HG03196 (cell line): ENCODE results near the gene THAP11.

ENCODE experiments used
- ATAC-seq: cut with Tn5 transposase; IDR thresholded peaks from one replicate; pipeline ENCODE4 v1.9.1; 2021; ENCODE audit not compliant: unreplicated experiment

The THAP11 gene

GRCh38 chr16:67841816-67842508 is at the start of gene THAP11:
TSS of gene THAP11 (plus strand) at chr16:67842320. CDS start at chr16:67842555, 235 bp downstream.
- peak; percentile 45 for ATAC-seq

- ATAC-seq = no peak
These were observed 45.9 kb upstream of the THAP11 start for GRCh38 chr16:67796099-67796718.

DNA sequence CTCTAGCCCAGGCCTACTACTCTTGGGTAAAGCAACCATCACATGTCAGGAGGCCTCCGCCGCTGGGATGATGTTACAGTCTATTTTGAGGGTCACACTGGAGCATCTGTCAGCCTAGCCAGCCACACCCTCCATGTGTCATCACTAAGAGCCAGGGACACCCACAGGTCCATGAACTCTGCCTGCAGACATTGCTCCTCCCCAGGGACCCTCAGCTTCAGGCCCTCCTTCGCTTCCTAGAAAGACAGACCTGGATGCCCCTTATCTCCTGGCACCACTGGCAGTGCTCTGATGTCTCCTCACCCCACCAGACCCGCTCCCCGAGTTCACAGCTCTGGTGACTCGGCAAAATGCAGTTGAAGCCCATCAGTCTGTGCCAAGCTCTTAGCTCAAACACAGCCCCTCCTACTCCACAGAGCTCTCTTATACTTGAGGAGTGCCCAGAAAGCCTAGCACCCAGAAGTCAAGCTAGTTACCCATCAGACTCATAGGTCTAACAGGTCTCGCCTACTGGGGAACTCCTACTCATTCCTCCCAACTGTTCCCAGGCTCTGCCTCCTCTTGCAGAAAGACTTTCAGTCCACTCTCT is 41.7 kb upstream of the THAP11 start:
- no peak for ATAC-seq

DNA sequence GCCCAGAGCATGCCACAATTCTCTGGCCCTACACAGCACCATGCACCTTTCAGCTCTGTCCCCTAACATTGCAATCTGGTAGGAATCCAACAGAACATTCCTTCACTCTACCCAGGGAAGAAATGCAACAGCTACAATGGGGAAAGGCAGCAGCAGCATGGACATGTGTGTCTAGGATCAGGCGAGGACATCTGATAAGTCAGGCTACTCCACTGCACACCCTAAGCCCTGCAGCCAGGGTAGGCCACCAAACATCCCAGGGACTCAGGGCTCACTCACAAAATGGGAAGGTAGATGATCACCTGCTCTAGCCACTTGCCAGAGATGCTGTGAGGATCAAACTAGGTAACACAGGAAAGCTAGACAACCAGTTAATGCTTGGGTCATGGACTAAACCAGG is 40.9 kb upstream of the THAP11 start:
- ATAC-seq = no peak

DNA sequence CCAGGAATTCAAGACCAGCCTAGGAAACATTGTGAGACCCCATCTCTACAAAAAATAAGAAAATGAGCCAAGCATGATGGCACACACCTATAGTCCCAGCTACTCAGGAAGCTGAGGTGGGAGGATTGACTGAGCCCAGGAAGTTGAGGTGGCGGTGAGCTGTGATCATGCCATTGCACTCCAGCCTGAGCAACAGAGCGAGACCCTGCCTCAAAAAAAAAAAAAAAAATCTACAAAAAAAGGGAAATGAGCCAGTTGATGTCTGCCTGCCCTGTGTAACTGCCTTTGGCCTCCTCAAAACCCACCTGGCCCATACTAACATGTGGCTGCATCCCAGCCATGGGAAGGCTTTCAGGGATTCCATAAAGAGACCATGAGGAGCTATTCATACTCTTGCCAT is 40.2 kb upstream of the THAP11 start:
- no peak for ATAC-seq

GRCh38 chr16:67803894-67804293 is 38.2 kb upstream of the THAP11 start:
- no peak for ATAC-seq

GRCh38 chr16:67804853-67805542 is 37.1 kb upstream of the THAP11 start:
- ATAC-seq = no peak

DNA sequence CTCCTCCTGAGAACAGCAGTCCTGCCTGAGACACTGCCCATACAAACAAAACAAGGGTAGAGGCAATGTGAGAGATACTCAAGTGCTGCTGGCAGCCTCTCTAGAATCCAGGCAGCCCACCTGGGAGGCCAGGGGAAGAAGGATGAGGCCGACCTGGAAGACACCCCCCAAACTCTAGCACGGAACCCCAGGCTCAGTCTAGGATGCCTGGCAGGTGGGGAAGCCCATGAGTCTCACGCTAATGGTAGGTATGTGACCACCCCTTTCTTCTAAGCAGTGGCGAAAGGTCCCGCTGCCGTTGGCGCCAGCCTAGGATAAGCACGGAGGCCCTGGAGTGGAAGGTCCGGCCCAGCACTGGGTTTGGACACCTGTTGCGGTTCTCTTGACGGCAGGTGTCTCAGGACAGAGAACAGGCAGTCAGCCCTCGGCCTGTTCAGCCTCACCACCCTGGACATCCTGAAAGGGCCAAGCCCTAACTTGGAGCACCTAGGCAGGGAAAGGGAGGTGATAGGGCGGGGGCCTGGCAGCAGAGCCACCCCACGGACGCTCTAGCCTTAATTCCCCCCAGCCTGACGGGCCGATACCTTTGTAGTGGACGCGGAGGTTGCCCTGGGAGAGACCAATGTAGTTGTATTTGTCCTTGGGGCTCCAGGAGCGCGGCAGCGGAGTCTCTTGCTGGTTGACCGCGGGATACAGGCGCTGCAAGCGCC is 36.2 kb upstream of the THAP11 start:
- peak; percentile 1 for ATAC-seq

- ATAC-seq = peak; percentile 88
These were observed 35.5 kb upstream of the THAP11 start, which contains the start of the genes RANBP10 and TSNAXIP1 for GRCh38 chr16:67806428-67807147. TSS of gene RANBP10 (minus strand) at chr16:67806560. CDS start at chr16:67806536, 24 bp downstream. TSS of gene TSNAXIP1 (plus strand) at chr16:67806889. CDS start at chr16:67807150, 261 bp downstream.

GRCh38 chr16:67807148-67807682 is 34.9 kb upstream of the THAP11 start:
- no peak for ATAC-seq

GRCh38 chr16:67811899-67812298 is 30.2 kb upstream of the THAP11 start:
- no peak for ATAC-seq

GRCh38 chr16:67814567-67814966 is 27.6 kb upstream of the THAP11 start:
- ATAC-seq = no peak

DNA sequence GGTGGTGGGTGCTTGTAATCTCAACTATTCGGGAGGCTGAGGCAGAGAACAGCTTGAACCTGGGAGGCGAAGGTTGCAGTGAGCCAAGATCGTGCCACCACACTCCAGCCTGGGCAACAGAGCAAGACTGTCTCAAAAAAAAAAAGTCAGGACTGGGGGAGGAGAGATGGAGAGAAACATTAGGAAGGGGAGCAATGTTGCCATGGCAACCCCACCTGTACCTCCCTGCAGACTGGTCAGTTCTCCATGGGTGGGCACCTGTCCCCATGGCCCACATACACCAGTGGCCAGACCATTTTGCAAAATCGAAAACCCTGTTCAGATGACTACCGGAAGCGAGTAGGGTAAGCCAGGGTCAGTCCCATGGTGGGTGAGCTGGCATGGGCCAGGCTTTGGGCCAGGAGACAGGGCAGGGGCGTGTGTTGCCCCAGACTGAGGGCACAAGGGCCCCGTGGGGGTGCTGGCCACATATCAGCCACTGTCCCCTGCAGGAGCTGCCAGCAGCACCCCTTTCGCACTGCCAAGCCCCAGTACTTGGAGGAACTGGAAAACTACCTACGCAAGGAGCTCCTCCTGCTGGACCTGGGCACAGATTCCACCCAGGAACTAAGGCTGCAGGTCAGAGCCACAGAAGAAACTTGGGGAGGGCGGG is 21.4 kb upstream of the THAP11 start:
- no peak for ATAC-seq

DNA sequence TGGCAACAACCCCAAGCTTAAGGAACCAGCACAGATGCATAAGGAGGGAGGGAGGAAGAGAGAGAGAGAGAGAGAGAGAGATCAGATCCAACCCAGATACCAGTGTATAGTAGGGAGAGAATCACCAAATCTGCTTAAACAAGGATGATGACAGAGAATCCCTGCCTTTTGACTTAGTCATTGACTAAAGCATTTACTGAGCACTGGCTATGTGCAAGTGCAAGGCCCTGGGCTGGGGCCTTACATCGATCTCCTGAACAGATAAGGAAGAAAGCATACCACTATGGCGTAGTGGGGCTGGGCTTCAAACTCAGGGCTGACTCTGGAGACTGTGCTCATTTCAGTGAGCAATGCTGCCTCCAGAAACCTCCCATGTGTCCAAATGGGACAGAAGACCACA is 19.6 kb upstream of the THAP11 start:
- no peak for ATAC-seq

DNA sequence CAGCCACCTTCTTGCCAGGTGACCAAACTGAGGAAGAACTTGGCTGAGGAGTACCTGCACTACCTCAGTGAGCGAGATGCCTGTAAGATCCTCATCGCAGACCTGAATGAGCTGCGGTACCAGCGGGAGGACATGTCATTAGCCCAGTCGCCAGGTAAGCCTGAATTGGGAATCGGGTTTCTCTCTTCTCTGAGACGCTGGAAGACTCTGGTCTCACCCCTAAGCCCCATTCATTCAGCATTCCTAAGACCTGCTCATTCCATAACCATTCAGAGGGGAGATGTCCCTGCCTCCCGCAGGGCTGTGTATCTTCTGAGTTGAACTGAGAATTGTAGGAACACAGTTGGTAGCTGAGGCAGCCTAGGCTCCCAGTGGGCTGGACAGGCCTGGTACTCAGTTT is 17.0 kb upstream of the THAP11 start:
- ATAC-seq = no peak

- ATAC-seq = no peak
These were observed 16.2 kb upstream of the THAP11 start for GRCh38 chr16:67825906-67826305.

GRCh38 chr16:67828651-67829050 is 13.5 kb upstream of the THAP11 start:
- no peak for ATAC-seq

DNA sequence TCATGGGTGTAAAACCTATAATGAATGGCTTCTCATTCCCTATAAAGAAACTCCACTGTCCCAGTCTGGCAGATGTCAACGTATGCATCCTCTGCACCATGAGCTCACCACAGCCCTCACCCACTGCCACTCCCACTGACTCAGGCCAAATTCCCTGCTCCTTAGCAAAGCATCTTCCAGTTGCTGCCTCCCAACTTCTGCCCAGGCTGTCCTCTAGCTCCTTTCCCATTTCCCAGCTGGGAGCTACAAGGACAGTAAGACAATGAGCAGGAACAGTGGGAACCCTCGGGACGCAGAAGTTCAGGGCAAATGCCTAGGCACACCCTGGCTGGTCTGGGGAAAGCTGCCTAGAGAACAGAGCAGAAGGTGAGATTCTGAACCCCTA is 9.1 kb upstream of the THAP11 start:
- no peak for ATAC-seq

DNA sequence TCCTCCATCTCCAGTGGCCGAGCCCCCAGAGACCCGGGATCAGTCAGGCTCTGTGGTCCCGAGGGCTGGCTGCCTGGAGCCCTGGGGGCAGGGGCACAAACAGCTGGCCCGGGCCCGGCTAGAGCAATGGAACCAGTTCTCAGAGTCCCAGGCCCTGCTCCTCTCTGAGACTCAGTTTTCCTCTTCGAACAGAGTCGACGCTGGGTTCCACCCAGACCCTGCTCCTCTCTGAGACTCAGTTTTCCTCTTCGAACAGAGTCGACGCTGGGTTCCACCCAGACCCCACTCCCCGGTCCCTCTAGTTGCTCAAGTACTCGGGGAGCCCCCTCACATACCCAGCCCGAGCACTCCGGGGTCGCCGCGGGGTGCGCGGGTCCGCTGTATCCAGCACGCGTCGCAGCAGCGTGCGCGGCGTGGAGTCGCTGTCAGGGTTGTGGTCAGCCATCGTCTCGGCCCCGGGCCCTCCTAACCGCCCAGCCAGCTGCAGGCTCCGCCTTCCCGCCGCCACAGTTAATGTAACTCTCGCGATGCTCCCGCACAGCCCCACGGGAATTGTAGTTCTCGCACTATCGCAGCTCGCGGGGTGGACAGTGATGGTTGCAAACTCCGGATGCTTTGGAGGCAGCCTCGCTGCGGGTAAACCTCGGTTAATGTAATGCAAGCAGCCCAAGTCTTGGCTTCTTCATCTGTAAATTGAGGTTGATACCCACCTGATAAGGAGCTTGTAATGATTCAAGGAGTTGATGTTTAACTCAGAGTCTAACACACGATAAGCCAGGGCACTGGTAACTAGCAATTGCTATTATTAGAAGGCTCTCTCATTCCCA is 8.5 kb upstream of the THAP11 start:
- ATAC-seq = peak; percentile 93
